Right lobe of liver (tissue), 4 donors: ENCODE results near the gene USP17L5.
"Not testable (repeated sequence)": the region's sequence is repeated elsewhere in the genome, so short reads cannot be mapped to it uniquely, and the experiment has no call there.

Experiments
- POLR2A ChIP-seq: fragments of 450-650 bp; IDR thresholded peaks from one replicate; pipeline ENCODE4 v1.6.1; 2017; ENCODE audit warnings: antibody characterized with exemption, mild to moderate bottlenecking
- TF ChIP-seq, protein P1 (sequence below), 4 donors: fragments of 200-600 bp in 3 of 4; fragments of 450-650 bp in 1 of 4; IDR thresholded peaks; one replicate each; pipeline versions ENCODE4 v1.5.1 to v1.8.0; 2016 to 2022; ENCODE audit warnings: antibody characterized with exemption in 4 of 4, mild to moderate bottlenecking in 2 of 4
- donor health status: DM: no; HTN: no; CAD: no.
- donor health status: DM: no; HTN: no; CAD: no.
- donor health status: DM: no; HTN: yes; CAD: no.

DNA sequence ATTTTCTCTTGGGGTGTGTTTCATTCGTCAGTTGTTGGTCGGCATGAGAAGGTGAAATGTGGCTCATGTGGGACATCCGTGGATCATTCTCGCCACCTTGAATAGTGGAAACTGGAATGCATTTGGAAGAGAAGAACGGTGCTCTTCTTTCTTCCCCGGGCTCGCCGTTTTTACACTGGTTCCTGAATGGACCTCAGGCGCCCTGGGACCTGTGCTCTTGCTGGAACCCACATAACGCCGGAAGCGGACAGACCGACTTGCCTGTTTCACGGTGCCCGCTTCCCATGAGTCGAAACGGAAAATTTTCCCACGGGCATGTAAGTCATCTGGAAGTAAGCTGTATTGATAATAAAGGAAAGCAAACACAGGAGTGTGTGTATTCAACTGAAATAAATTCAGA, 11.7 kb downstream of the USP17L5 start:
- TF ChIP-seq, protein P1, sequence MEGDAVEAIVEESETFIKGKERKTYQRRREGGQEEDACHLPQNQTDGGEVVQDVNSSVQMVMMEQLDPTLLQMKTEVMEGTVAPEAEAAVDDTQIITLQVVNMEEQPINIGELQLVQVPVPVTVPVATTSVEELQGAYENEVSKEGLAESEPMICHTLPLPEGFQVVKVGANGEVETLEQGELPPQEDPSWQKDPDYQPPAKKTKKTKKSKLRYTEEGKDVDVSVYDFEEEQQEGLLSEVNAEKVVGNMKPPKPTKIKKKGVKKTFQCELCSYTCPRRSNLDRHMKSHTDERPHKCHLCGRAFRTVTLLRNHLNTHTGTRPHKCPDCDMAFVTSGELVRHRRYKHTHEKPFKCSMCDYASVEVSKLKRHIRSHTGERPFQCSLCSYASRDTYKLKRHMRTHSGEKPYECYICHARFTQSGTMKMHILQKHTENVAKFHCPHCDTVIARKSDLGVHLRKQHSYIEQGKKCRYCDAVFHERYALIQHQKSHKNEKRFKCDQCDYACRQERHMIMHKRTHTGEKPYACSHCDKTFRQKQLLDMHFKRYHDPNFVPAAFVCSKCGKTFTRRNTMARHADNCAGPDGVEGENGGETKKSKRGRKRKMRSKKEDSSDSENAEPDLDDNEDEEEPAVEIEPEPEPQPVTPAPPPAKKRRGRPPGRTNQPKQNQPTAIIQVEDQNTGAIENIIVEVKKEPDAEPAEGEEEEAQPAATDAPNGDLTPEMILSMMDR (IDR thresholded peaks at IDR 0.05): not testable (repeated sequence)
- TF ChIP-seq POLR2A: not testable (repeated sequence)
